ENCODE data around the gene TRIM77. TPM values are rescaled to one million over a fixed set of nuclear protein-coding genes. Genes with fewer than 3 reads are reported as not detected.
"Not testable (repeated sequence)": the region's sequence is repeated elsewhere in the genome, so short reads cannot be mapped to it uniquely, and the experiment has no call there.

TRIM77 gene
- total and polyA plus RNA-seq, 2 donors: not detected

GRCh38 chr11:89741406-89741805 lies 31.3 kb downstream of the TRIM77 start:
- H3K36me3 ChIP-seq (ENCODE audit: insufficient read depth); DNase-seq (ENCODE audit: extremely low spot score); H3K4me1 ChIP-seq (ENCODE audit: insufficient read depth); H3K27ac ChIP-seq (ENCODE audit: low read depth); H3K4me3 ChIP-seq (ENCODE audit: low read depth, low read length): not testable (repeated sequence)
- WGBS: 90% methylated on average over 7 of the region's 7 CpGs

- H3K4me3 ChIP-seq (ENCODE audit: low read depth, low read length); H3K4me1 ChIP-seq (ENCODE audit: insufficient read depth); H3K36me3 ChIP-seq (ENCODE audit: insufficient read depth); H3K27ac ChIP-seq (ENCODE audit: low read depth); DNase-seq (ENCODE audit: extremely low spot score): not testable (repeated sequence)
- WGBS: 96% methylated on average over 28 of the region's 28 CpGs
These were observed 34.1 kb downstream of the TRIM77 start for GRCh38 chr11:89744158-89744557.

- H3K27ac ChIP-seq (ENCODE audit: low read depth); H3K4me3 ChIP-seq (ENCODE audit: low read depth, low read length); H3K36me3 ChIP-seq (ENCODE audit: insufficient read depth); DNase-seq (ENCODE audit: extremely low spot score); H3K4me1 ChIP-seq (ENCODE audit: insufficient read depth): not testable (repeated sequence)
These were observed 40.7 kb downstream of the TRIM77 start for GRCh38 chr11:89750822-89751221.

Small RNAs within 50 kb of the gene (small RNA-seq; reads per million reads assigned to genes)
- not detected for gene AP003122.3

Other genes with a start within 250 kb of the TRIM77 start
- gene NOX4, start 218.9 kb upstream of the TRIM77 start, total RNA-seq: 5.4 TPM
- 1.1 TPM for gene NOX4, start 218.9 kb upstream of the TRIM77 start, polyA plus RNA-seq
- not detected for gene TRIM49, start 98.3 kb downstream of the TRIM77 start, total RNA-seq
- not detected for gene TRIM49, start 98.3 kb downstream of the TRIM77 start, polyA plus RNA-seq
- gene TRIM64B, start 168.2 kb downstream of the TRIM77 start, total RNA-seq: not detected
- gene TRIM64B, start 168.2 kb downstream of the TRIM77 start, polyA plus RNA-seq: not detected
- not detected for gene TRIM49D1, start 211.9 kb downstream of the TRIM77 start, total RNA-seq
- not detected for gene TRIM49D1, start 211.9 kb downstream of the TRIM77 start, polyA plus RNA-seq
- gene TRIM49D2, start 213.8 kb downstream of the TRIM77 start, total RNA-seq: not detected
- not detected for gene TRIM49D2, start 213.8 kb downstream of the TRIM77 start, polyA plus RNA-seq